Psoas muscle (tissue), 8 donors: ENCODE measurements around the gene TNNI3K. TPM values are rescaled to one million over a fixed set of nuclear protein-coding genes. Genes with fewer than 3 reads are reported as not detected.

Experiments used
- ATAC-seq, 4 donors: fragments of 200-7000 bp; cut with Tn5 transposase; one replicate each; pipeline ENCODE4 v1.9.1; 2020; ENCODE audit warnings: moderate library complexity in 3 of 4, mild to moderate bottlenecking in 2 of 4
- DNase-seq, 2 donors: peaks; one replicate each; pipeline ENCODE4 v3.0.0-alpha.2; 2020
- H3K27ac ChIP-seq: fragments of 200-600 bp; one replicate; pipeline ENCODE4 v1.8.0; 2022
- H3K27me3 ChIP-seq, 3 donors: fragments of 200-600 bp in 1 of 3; one replicate each; pipeline versions ENCODE4 v1.6.1 to v1.8.0; 2013 to 2022; ENCODE audit warnings: low read length in 2 of 3, mild to moderate bottlenecking in 2 of 3, moderate library complexity in 1 of 3; ENCODE audit not compliant: insufficient read depth in 3 of 3
- H3K36me3 ChIP-seq, 2 donors: fragments of 200-600 bp in 1 of 2; one replicate each; pipeline versions ENCODE4 v1.6.1 to v1.8.0; 2013 to 2022; ENCODE audit warnings: low read depth in 1 of 2, mild to moderate bottlenecking in 1 of 2, moderate library complexity in 1 of 2; ENCODE audit not compliant: insufficient read depth in 1 of 2
- H3K4me1 ChIP-seq: fragments of 200-600 bp; one replicate; pipeline ENCODE4 v1.8.0; 2022
- H3K4me3 ChIP-seq: fragments of 200-600 bp; one replicate; pipeline ENCODE4 v1.8.0; 2022; ENCODE audit warnings: mild to moderate bottlenecking
- H3K9me3 ChIP-seq: fragments of 200-600 bp; one replicate; pipeline ENCODE4 v1.8.0; 2022
- WGBS, 3 donors: extraction: QIAGEN DNeasy Blood & Tissue Kit; methylation state at CpG; one replicate each; pipeline versions ENCODE4 v1.1.6 to v1.1.7; 2013; 5-methylcytosine and 5-hydroxymethylcytosine counted together
- intact Hi-C, 2 donors: fragments of 100-400 bp; cut with DNase I; formaldehyde crosslinking; loops; one replicate each; pipeline versions ENCODE4 v1.11.0 to v1.14.2; 2022
- polyA plus RNA-seq, 3 donors: library from polyadenylated mRNA; stranded (reverse); fragments of 200-250 nt; gene quantifications; one replicate each; pipeline ENCODE4 v1.2.3, GENCODE V29; 2013
- total RNA-seq, 4 donors: library from RNA; stranded (reverse); fragmentation: NEBNext Ultra II Directional in 2 of 4; extraction: Animal tissue kit (Norgen Biotek cat#: 25700) in 2 of 4; gene quantifications; one replicate each; pipeline versions ENCODE4 v1.2.1 to v1.2.4, GENCODE V29; 2021 to 2023
- TF ChIP-seq, protein P1 (sequence below): fragments of 200-600 bp; IDR thresholded peaks from one replicate; pipeline ENCODE4 v1.8.0; 2022; ENCODE audit warnings: antibody characterized with exemption
- donor health status: healthy with polysubstance abuse.
- donor health status: DM: no; HTN: no; CAD: no; lungs with moderate emphysema.
- donor health status: Bipolar disorder and iron deficiency.
- donor health status: healthy.
- donor health status: DM: yes; HTN: yes; CAD: no.
- donor health status: DM: no; HTN: no; CAD: no.
- donor health status: DM: no; HTN: no; CAD: no.
- donor health status: DM: yes; HTN: yes; CAD: no.

Gene TNNI3K
- total and polyA plus RNA-seq, 7 donors = 0.12 to 2.4 (median 1.2) TPM

GRCh38 chr1:74486036-74486435, 250.8 kb downstream of the TNNI3K start:
- intact Hi-C loops = no loop called here
- TF ChIP-seq, protein P1, sequence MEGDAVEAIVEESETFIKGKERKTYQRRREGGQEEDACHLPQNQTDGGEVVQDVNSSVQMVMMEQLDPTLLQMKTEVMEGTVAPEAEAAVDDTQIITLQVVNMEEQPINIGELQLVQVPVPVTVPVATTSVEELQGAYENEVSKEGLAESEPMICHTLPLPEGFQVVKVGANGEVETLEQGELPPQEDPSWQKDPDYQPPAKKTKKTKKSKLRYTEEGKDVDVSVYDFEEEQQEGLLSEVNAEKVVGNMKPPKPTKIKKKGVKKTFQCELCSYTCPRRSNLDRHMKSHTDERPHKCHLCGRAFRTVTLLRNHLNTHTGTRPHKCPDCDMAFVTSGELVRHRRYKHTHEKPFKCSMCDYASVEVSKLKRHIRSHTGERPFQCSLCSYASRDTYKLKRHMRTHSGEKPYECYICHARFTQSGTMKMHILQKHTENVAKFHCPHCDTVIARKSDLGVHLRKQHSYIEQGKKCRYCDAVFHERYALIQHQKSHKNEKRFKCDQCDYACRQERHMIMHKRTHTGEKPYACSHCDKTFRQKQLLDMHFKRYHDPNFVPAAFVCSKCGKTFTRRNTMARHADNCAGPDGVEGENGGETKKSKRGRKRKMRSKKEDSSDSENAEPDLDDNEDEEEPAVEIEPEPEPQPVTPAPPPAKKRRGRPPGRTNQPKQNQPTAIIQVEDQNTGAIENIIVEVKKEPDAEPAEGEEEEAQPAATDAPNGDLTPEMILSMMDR = no peak
- 52 to 71% (median 67%) methylated on average over 1 of the region's 1 CpG for WGBS, 3 donors
- Histone ChIP-seq H3K36me3 (no peaks in the 10 kb centered on the region), H3K27ac (no peak overlapping the region), H3K9me3 (no peaks in the 10 kb centered on the region), H3K4me3 (no peak overlapping the region), H3K27me3 (no peaks in the 10 kb centered on the region), H3K4me1 (no peaks in the 10 kb centered on the region)
- DNase-seq (no peak), ATAC-seq (no peak)

- ATAC-seq (peak in 1 of 4 donors; percentile 58), DNase-seq (no peak)
- TF ChIP-seq, protein P1 = no peak
- no peak overlapping the region for H3K27ac ChIP-seq
- no peaks in the 10 kb centered on the region for H3K36me3 ChIP-seq
- H3K9me3 ChIP-seq = no peaks in the 10 kb centered on the region
- H3K4me3 ChIP-seq = no peak overlapping the region
- intact Hi-C loops = no loop called here
- H3K27me3 ChIP-seq = no peaks in the 10 kb centered on the region
- H3K4me1 ChIP-seq = peaks cover 11% of the 10 kb centered on the region
These were observed 261.5 kb downstream of the TNNI3K start for GRCh38 chr1:74496669-74497068.

DNA sequence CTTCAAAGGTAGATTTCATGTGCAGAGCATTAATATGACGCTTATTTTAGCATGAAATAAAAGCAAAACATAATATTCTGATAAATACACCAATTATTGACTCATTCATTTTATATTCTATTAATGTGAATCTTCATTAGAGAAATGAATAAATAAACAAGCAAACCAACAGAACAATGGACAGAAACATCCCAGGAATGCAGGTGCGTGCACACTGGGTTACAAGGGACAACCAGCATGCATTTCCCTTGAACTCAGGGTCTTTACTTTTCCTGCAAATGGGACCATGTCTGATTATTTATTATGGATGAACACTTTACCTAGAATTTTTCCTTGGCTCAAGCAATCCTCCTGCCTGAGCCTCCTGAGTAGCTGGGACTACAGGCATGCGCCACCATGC, 263.7 kb downstream of the TNNI3K start:
- Histone ChIP-seq H3K27ac (no peak overlapping the region), H3K4me1 (peaks cover 11% of the 10 kb centered on the region), H3K27me3 (no peaks in the 10 kb centered on the region), H3K4me3 (no peak overlapping the region), H3K36me3 (no peaks in the 10 kb centered on the region), H3K9me3 (no peaks in the 10 kb centered on the region)
- ATAC-seq = no peak
- WGBS, 3 donors = 82 to 86% (median 86%) methylated on average over 3 of the region's 3 CpGs
- no peak for DNase-seq
- TF ChIP-seq, protein P1 = no peak
- intact Hi-C loops = no loop called here

- H3K4me3 ChIP-seq = no peak overlapping the region
- no peak overlapping the region for H3K27ac ChIP-seq
- H3K27me3 ChIP-seq = no peaks in the 10 kb centered on the region
- H3K9me3 ChIP-seq = no peaks in the 10 kb centered on the region
- DNase-seq (no peak), ATAC-seq (no peak)
- WGBS, 3 donors = 24 to 25% (median 25%) methylated on average over 4 of the region's 4 CpGs
- TF ChIP-seq, protein P1 = no peak
- H3K4me1 ChIP-seq = no peaks in the 10 kb centered on the region
- intact Hi-C loops = no loop called here
- H3K36me3 ChIP-seq = no peaks in the 10 kb centered on the region
These were observed 267.2 kb downstream of the TNNI3K start for GRCh38 chr1:74502432-74502831.

DNA sequence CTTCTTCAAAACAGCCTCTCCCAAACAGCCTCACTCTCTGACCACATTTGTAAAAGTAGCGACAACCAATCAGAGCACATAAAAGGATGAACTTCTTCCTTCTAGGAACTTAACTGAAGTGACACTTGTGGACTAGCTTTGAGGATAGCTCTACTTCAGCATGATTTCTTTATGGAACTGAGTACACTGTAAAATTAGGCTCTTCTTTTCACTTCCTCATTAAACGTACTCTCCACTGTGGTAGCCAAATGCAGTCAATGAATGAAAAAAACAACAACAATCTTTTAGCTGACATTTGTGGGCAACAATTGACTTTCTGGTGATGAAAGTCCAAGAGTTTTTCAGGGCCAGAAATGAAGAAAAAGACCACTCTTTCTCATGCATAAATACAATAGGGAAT, 267.7 kb downstream of the TNNI3K start:
- intact Hi-C loops = no loop called here
- no peak overlapping the region for H3K4me3 ChIP-seq
- H3K27me3 ChIP-seq = no peaks in the 10 kb centered on the region
- no peak overlapping the region for H3K27ac ChIP-seq
- H3K36me3 ChIP-seq = no peaks in the 10 kb centered on the region
- 71 to 79% (median 79%) methylated on average over 2 of the region's 2 CpGs for WGBS, 3 donors
- ATAC-seq (no peak), DNase-seq (no peak)
- TF ChIP-seq, protein P1 = no peak
- no peaks in the 10 kb centered on the region for H3K9me3 ChIP-seq
- no peaks in the 10 kb centered on the region for H3K4me1 ChIP-seq
